ENCODE data around the gene ZNF845. TPM values are rescaled to one million over a fixed set of nuclear protein-coding genes. Genes with fewer than 3 reads are reported as not detected.
"Not testable (repeated sequence)": the region's sequence is repeated elsewhere in the genome, so short reads cannot be mapped to it uniquely, and the experiment has no call there.

ZNF845 gene
- total RNA-seq = 3.2 TPM
- long read RNA-seq, partial matches to known transcripts = 1 of 2 reads
- long read RNA-seq, other reads (novel, unspliced or antisense) = 1 of 2 reads

DNA sequence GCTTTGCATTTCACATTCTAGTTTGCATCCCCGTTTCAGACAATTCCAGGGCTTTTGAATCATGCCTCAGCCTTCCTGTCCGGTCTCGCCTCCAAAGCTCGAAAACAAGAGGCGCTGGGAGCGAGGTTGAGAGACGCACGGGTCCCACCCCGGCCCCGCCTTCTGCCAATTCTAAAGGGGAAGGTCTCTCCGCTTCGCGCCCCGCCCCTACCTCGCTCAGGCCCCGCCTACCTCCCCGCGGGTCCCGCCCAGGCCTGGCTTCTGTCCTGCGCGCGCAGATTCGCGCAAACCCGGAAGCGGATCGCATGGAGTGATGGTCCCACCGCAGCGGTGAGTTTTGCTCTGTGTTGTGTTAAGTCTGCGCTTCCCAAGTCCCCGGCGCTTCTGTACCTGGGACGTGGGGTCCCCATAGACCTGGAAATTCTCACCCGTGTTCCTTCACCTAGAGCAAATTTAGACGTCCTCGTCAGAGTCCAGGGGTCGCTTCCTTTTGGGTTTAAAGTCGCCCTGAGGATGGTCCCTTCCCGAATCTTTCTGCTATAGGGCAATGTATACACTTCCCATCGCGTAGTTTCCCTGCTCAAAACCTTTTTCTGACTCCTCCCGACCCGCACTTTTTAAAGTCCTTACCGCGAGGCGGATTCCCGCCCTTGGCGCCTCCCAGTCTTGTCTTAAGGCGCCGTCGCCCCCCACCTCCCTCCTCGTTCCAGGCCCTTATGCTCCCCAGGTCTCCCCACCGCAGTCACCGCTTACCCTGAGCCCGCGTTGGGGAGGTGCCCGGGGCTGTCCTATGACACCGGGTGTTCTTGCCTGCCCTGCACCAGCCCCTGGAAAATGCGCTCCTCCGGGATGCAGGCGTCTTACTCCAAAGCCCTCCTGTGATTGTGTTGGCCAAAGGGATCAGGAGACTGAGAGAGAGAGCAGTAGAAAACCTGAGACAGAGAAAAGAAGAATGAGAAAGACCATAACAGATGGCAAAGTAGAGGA, at the start of gene ZNF845:
Gene ZNF845 (plus strand): TSS at position 287 of the 987 bp plus-strand sequence. CDS start 7,559 bp downstream, outside the sequence.
- DNase-seq (ENCODE audit: low spot score) = peak; percentile 98
- intact Hi-C loops (cut with DNase I) = loop anchor here (5.0 to 10.0 kb wide), 2 partner anchors 76 to 139 kb away; partner anchors contain the start of genes VN1R2 and ZNF665

DNA sequence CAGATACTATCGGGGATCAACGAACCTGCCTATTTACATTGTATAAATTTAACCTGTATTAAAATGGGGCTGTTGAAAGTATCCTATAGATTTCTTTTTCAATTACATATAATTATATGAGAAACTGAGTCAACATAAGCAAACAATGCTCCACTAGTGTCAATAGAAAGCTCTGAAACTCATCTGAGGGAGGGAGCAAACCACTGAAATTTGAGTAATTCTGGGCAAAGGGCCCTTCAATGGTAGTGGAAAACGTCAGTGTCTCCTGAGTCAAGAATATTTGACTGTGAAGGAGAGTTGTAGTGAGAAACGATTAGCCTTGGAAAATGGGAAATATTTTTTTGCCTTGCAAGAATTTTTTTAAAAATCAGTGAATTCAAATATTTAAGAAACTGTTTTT, 48.5 kb upstream of the ZNF845 start:
- intact Hi-C loops (cut with DNase I) = no loop called here
- DNase-seq (ENCODE audit: low spot score) = no peak

DNA sequence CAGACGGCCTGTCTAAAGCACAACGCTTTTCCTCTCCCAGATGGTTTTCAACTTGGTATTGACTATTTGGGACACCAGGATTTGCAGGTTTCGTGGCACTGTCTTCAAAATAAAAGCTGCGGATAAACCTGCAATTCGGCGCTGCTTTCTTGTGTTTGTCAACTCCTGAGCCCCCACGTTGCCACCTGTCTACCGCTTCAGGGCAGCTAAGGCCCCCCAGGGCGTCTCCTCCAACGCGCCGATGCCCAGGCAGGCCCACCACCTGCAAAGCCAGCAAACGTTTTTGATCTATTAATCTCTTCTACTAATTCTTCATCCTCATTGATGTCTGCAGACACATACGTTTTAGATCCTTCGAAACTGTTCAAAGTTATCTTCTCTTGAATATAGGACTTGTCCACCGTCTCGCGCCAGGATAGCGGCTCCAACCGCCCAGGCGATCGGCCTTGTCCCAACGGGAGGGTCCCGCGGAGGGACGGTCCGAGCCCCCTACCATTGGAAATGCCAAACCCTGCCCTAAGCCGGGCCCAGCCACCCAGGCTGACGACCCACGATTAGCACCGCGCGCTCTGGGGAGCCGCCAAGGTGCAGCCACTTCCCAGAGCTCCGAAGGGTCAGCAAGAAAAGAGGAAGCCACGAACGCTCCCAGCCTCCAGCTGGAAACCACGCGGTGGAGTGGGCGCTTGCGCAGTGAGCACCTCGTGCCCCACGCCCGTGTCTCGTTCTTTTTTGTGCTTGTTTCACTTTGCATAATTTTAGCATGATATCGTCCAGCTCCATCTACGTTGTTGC, 42.6 kb upstream of the ZNF845 start:
- no peak for DNase-seq (ENCODE audit: low spot score)
- intact Hi-C loops (cut with DNase I) = no loop called here

DNA sequence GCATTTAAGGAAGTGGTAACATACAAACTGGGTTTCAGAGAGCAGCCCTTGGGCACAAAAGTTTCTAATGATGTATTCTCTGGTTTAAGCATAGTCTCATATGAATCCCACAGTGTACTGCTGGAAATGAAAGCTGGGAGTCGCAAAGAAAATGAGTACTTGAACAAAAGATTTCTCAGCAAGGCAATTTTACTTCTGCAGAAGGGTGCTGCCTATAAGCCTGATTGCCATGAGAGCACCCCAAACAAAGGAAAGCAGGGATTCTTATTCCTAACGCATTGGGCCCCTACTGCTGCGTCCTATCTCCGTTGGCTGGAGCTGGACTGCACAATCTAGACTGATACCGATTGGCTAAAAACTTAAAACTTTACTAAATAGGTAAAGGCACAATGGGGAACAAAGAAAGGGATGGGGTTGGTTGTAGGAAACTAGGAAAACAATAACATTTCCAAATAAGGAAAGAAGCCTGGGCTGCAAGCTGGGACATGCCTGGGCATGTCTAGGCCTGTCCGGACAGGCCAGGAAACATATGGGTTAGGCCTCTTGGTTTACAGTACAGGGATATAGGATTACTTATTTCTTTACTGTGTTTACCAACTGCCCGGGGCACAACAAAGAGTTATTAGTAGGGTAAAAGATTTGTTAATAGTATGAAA, 38.6 kb upstream of the ZNF845 start:
- DNase-seq (ENCODE audit: low spot score) = no peak
- intact Hi-C loops (cut with DNase I) = no loop called here

DNA sequence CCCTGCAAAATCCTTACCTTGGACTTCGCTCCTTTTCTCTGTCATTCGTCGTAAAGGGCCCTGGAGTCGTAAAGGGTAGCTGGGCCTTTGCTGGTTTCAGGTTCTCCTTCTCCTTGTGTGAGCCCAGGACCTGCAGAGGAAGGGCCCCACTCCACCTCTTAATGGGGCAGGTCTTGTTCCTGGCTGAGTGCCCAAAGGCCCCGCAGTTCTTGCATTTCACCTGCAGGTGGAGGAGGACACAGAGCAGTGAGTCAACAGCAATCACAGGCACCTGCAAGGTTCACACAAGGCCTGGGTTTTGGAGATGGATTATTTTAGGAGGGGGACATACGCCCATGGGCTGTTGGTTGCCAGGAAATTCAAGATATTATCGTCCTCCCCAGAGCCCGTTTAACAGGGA, 32.2 kb upstream of the ZNF845 start:
- intact Hi-C loops (cut with DNase I) = not testable (repeated sequence)

DNA sequence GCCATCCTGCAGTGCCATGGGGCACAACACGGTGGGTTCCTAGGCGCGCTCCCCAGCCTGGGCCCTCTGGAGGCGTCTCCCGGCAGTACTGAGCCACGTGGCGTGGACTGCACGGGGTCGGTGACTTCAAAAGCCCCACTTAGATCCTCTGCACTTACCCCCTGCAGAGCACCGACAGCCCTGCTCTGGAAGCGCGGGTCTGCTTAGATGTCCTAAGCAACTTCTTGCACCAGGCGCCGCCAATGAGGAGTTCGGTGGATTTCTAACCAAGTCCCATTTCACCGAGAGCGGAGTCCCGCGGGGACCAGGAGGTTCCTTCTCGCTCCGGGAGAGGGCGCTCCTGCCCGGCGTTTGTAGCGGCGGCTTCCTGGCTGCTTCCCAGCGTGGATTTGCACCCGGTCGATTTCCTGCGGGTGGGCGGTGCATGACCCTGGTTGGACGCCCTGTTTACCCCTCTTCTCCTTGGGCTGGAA, 25.2 kb upstream of the ZNF845 start:
- no peak for DNase-seq (ENCODE audit: low spot score)
- intact Hi-C loops (cut with DNase I) = no loop called here

More for the DNA sequence above, 32.2 kb upstream of the ZNF845 start:
- not testable (repeated sequence) for DNase-seq (ENCODE audit: low spot score)

DNA sequence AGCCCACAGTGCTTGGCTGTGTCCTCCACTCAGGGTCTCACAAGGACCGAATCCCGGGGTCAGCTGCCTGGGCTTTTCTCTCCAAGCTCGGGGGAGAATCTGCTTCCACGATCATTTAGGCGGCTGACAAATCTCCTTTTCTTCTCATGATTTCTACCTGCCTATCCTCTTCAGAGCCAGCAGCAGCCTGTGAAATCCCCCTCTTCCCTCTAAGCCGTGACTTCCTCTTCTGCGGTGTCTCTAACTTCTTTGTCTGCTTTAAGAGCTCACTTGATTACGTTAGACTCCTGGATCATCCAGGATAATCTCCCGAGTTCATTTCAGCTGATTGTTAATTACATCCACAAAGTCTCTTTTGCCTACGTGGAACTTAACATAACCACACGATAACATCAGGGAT, 22.5 kb upstream of the ZNF845 start:
- intact Hi-C loops (cut with DNase I) = no loop called here
- no peak for DNase-seq (ENCODE audit: low spot score)

DNA sequence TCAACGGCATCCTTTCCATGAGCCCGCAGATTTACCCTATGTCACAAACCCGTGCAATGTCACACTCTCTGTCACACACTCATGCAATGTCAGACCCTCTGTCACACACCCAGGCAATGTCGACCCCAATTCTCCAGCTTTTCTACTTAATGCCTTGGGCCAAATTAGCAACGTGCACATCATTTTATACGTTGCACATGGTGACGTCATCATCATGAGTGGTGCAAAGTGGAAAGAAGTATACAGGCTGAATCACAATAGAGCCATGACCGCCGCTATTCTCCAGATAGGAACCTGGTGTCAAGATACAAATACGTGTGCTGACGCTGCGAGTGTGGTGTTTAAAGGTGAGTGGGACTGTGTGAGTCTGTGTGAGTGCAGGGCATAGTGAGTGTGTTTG, 21.7 kb upstream of the ZNF845 start:
- DNase-seq (ENCODE audit: low spot score) = no peak

DNA sequence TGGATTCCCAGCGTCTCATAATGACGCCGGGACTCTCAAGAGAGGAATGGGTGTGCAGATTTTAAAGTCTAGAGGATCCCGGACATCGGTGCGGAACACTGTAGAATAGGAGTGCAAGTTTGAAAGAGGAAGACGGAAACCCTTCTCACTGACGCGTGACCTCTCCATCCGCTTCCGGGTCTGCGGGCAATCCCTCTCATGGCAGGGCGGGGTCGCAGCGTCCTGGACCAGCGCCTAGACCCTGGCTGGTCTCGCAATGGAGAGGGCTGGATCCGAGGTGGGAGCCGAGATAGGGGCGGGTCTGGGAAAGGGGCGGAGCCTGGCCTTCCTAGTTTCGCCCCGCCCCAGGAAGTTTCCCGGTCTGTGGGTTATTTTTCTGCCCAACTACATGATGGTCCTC, 4.6 kb upstream of the ZNF845 start:
- intact Hi-C loops (cut with DNase I) = no loop called here
- peak; percentile 80 for DNase-seq (ENCODE audit: low spot score)

More for the DNA sequence above, 21.7 kb upstream of the ZNF845 start:
- intact Hi-C loops (cut with DNase I) = no loop called here

DNA sequence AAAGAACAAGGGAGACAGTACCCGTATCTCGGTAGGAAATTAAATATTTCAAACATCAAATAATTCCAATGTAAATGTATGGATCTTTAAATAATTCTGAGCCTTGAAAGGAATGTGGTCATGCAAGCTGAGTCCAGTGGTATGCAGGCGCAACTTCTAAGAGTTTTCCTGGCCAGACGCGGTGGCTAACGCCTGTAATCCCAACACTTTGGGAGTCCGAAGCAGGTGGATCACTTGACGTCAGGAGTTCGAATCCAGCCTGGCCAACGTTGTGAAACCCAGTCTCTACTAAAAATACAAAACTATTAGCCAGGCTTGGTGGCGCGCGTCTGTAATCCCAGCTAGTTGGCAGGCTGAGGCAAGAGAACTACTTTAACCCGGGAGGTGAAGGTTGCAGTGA, 1.1 kb upstream of the ZNF845 start:
- no peak for DNase-seq (ENCODE audit: low spot score)
- intact Hi-C loops (cut with DNase I) = loop anchor here (5.0 to 10.0 kb wide), 2 partner anchors 75 to 138 kb away; partner anchors contain the start of genes VN1R2 and ZNF665

DNA sequence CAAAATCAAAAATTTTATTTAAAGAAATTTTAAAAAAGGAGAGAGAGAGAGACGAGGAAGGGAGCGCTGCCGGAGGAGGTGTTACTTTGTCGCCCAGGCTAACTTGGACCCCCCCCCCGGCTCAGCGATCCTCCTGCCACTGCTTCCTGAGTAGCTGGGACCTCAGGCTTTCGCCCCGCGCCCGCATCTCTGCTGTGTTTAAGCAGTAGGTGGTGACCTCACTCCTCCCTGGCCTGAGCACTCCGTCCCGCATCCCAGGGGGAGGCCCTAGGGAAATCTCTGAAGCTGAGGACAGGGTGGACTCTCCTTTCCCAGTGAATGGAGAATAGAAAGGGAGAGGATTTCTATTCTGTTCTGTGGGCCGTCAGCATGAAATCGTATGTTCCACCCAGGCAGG, 485 bp upstream of the ZNF845 start:
- intact Hi-C loops (cut with DNase I) = loop anchor here (5.0 to 10.0 kb wide), 2 partner anchors 76 to 138 kb away; partner anchors contain the start of genes VN1R2 and ZNF665
- no peak for DNase-seq (ENCODE audit: low spot score)

DNA sequence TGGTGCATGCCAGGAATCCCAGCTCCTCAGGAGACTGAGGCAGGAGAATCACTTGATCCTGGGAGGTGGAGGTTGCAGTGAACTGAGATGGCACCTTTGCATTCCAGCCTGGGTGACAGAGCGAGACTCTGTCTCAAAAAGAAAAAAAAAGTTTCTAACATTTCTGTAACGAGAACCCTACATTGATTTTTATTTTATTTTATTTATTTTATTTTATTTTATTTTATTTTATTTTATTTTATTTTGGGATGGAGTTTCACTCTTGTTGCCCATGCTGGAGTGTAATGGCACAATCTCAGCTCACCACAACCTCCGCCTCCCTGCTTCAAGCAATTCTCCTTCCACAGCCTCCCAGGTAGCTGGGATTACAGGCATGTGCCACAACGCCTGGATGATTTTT, 10.9 kb downstream of the ZNF845 start:
- intact Hi-C loops (cut with DNase I); DNase-seq (ENCODE audit: low spot score): not testable (repeated sequence)

DNA sequence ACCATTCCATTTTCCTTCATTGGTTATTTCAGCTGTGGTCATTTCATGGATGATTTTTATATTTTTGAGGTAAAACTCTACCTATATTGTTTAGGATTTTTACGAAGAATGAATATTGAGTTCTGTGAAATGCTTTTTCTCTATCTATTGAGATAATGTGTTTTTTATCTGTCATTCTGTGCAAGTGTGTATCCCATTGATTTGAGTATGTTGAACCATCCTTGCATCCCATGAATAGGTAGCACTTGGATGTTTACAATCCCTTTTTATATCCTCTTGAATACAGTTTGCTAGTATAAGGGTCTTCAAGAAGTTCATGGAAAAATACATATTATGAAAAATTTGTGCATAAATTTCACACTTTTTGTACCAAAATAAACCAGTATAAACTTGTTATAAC, 22.2 kb downstream of the ZNF845 start:
- intact Hi-C loops (cut with DNase I) = no loop called here
- DNase-seq (ENCODE audit: low spot score) = no peak

DNA sequence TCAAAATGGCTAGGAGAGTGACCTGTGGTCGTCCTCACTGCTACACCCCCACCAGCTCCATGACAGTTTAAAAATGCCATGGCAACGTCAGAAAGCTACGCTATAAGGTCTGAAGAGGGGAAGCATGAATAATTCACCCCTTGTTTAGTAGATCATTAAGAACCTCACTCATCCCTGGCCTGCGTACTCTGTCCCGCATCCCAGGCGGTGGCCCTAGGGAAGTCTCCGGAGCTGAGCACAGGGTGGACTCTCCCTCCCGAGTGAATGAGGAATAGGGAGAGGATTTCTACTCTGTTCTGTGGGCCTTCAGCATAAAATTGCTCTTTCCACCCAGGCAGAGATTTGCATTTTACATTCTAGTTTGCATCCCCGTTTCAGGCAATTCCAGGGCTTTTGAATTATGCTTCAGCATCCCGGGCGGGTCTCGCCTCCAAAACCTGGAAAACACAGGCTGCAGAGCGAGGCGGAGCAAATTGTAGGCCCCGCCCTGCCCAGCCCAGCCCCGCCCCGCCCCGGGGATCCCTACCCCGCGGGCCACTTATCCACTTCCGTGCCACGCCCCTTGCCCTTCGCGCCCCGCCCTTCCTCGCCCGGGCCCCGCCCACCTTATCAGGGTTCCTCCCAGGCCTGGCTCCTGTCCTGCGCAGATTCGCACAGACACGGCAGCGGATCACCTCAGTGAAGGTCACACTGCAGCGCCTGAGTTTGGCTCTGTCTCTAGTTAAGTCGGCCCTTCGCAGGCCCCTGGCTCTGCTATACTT, 24.5 kb downstream of the ZNF845 start:
- intact Hi-C loops (cut with DNase I) = no loop called here
- no peak for DNase-seq (ENCODE audit: low spot score)

DNA sequence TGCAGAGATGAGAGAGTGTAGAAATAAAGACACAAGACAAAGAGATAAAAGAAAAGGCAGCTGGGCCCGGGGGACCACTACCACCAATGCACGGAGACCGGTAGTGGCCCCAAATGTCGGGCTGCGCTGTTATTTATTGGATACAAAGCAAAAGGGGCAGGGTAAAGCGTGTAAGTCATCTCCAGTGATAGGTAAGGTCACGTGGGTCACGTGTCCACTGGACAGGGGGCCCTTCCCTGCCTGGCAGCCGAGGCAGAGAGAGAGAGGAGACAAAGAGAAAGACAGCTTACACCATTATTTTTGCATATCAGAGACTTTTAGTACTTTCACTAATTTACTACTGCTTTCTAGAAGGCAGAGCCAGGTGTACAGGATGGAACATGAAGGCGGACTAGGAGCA, 26.5 kb downstream of the ZNF845 start:
- DNase-seq (ENCODE audit: low spot score) = not testable (repeated sequence)
- intact Hi-C loops (cut with DNase I) = loop anchor here (5.0 kb wide), 1 partner anchor 163 kb away; no protein-coding TSS in a partner anchor

DNA sequence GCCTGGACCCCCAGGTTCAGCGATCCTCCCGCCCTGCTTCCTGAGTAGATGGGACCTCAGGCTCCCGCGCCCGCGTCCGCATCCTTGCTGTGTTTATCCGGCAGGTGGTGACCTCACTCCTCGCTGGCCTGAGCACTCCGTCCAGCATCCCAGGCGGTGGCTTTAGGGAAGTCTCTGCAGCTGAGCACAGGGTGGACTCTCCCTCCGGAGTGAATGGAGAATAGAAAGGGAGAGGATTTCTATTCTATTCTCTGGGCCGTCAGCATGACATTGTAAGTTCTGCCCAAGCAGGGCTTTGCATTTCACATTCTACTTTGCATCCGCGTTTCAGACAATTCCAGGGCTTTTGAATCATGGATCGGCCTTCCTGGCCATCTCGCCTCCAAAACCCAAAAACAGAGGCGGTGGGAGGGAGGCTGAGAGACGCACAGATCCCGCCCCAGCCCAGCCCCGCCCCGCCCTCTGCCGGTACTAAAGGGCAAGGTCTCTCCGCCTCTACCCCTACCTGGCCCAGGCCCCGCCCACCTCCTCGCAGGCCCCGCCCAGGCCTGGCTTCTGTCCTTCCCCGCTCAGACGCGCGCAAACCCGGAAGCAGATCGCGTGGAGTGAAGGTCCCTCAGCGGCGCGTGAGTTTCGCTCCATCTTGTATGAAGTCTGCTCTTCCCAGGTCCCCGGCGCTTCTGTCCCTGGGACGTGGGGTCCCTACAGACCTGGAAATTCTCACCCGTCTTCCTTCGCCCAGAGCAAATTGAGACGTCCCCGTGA, 31.8 kb downstream of the ZNF845 start, which contains the start of gene ZNF525:
Gene ZNF525 (plus strand): TSS at position 572 of the 765 bp plus-strand sequence. CDS start 6,577 bp downstream, outside the sequence.
- DNase-seq (ENCODE audit: low spot score) = peak; percentile 95
- intact Hi-C loops (cut with DNase I) = no loop called here

DNA sequence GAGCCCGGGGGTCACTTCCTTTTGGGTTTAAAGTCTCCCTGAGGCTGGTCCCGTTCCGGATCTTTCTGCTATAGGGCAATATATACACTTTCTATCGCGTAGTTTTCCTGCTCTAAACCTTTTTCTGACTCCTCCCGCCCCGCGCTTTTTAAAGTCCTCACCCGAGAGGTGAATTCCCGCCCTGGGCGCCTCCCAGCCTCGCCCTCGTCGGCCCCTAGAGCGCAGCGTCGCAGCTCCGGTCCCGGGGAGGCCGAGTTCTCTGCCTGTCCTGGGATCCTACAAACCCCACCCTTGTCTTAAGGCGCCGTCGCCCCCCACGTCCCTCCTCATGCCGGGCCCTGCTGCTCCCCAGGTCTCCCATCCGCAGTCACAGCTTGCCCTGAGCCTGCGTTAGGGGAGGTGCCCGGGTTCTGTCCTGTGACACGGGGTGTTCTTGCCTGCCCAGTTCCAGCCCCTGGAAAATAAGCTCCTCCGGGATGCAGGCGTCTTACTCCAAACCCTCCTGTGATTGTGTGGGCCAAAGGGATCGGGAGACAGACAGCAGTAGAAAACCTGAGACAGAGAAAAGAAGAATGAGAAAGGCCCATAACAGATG, 32.4 kb downstream of the ZNF845 start:
- intact Hi-C loops (cut with DNase I) = no loop called here
- no peak for DNase-seq (ENCODE audit: low spot score)

Measured in cardiac septum (tissue), 1 donor.